Measurements from ENCODE around the gene CD34.

DNA sequence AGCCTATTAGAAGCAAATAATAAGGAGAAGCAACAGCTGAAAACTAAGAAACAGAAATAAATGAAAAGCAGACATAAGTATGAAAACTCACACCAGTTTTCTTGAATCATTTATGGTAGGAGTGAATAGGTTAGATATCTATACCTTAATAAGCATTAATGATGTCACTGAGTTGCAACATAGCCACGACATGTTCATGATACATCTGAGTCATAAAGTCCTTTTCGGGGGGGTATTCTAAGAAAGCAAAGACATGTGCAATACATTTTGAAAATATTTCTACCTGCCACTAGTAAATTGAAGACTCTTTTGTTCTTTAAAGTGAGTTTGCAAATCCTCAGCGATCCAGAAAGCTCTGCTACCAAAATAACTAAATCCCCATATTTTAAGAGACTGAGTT, 7.2 kb downstream of the CD34 start:
- TF ChIP-seq CTCF (IDR thresholded peaks at IDR 0.05) (no peak), POLR2A (IDR thresholded peaks at IDR 0.05) (no peak)

Measured in uterus (tissue), 2 donors.